ENCODE results near the gene TMEM126B.

Gene TMEM126B

DNA sequence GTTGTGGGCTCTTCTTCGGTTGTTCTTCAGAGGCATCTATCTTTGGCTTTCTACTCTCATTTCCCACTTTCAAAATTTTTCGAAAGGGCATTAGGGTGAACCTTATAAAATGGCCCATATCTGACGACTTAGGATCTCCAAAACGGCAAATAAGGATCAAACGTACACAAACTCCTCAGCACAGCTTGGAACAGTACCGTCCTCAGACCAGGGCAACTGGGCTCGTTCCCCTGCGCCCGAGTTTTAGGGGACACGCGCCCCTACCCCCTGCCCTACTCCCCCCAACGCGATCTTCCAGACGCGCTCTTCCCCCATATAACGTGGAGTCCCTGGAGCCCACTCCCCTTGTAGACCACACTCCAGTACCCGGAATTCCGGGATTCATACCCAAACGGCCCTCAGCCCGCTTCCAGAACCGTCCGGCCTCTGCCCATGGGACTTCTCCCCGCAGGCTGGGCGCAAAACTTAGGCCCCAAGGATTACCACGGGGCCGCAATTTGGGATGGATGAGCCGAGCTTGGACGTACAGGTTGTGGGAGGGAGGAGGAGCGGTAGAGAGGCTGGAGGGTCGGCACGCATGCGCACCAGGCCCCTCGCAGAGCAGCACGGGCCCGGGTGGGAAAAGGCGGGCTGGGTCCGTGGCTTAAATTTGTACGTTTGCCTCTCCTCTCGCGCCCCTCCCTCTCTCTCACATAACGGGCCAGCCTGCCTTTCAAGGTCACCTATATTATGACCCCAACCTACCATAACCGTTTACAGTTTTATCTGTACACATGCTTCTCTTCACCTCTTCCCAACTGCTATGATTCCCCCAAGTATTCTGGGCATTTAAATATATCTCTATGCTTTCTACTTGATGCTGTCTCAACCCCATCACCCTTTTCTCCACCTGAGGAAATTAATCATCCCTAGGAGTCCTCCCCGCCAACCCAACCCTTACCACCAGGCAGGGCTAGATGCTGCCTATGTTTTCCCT lies 54.2 kb downstream of the TMEM126B start:
- no peak for DNase-seq (ENCODE audit: low read depth in 2 of 2)

DNA sequence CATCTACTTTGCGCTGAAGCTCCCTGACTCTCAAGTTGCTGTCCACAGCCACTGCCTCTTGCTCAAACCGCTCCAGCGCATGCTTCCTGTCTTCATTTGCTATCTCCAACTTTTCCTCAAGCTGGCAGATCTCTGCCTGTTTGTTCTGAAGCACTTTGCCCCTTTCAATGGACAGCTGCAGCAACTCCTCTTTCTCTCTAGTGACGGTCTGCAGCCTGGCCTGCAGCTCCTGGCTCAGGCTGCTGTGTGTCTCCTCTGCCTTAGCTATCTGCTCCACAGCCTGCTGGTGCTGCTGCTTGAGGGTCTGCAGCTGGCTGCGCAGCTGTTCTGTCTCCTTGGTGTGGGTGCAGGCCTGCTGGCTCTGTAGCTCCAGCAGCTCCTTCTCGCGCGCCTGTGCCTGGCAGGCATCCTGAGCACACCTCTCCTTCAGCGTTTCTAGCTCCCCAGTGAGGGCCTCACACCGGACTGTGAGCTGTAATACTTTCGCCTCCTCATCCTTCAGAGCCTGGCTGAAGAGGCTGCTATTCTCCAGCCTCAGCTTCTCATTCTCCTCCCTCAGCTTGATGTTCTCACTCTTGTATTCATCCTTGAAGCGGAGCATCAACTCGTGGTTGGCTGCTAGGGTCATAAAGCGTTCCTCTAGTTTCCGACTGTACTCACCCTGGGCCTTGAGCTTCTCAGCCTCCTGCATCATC lies 56.9 kb downstream of the TMEM126B start:
- DNase-seq (ENCODE audit: low read depth in 2 of 2), result no peak

DNA sequence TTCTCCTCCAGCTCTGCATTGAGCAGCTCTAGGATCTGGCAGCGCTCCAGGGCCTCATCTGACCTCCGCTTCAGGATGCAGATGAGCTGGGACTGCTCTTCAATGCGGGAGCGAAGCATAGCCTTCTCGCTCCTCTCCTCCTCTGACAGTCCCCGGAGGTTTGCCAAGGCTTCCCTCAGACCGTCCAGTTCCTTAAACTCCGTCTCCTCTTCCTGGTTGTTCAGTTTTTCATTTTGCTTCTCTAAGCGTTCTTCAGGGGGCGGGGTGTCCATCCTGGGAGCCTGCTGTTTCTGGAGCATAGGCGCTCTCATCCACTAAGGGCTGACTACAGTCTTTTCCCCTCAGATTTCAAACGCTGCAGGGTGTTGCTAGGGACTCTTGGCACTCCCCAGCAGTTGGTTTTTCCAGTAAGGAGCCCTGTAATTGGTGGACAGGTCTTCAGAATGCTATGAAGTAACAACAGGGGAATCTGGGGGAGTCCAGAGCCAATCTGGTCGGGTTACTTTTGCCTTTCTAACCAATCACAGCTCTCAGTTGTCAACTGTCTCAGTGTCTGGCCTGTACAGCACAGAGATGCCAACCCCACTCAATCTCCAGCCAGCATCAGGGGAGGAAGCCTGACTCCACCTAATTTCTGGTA lies 57.5 kb downstream of the TMEM126B start, which contains the start of gene CCDC89:
Gene CCDC89, minus strand, starts transcription at position 376 of the 640 bp plus-strand sequence. Its CDS starts 65 bp downstream, at position 311.
- DNase-seq (ENCODE audit: low read depth in 2 of 2), result peak in 1 of 2 experiments; percentile 49

All from fibroblast of skin of left biceps (primary cell).